NCI-H2227 (cell line): ENCODE results near the gene RNF123.

Experiments
- DNase-seq: peaks from one replicate; lab custom pipeline; 2025; ENCODE audit not compliant: unreplicated experiment; lab: John Stamatoyannopoulos, UW

RNF123 gene

DNA sequence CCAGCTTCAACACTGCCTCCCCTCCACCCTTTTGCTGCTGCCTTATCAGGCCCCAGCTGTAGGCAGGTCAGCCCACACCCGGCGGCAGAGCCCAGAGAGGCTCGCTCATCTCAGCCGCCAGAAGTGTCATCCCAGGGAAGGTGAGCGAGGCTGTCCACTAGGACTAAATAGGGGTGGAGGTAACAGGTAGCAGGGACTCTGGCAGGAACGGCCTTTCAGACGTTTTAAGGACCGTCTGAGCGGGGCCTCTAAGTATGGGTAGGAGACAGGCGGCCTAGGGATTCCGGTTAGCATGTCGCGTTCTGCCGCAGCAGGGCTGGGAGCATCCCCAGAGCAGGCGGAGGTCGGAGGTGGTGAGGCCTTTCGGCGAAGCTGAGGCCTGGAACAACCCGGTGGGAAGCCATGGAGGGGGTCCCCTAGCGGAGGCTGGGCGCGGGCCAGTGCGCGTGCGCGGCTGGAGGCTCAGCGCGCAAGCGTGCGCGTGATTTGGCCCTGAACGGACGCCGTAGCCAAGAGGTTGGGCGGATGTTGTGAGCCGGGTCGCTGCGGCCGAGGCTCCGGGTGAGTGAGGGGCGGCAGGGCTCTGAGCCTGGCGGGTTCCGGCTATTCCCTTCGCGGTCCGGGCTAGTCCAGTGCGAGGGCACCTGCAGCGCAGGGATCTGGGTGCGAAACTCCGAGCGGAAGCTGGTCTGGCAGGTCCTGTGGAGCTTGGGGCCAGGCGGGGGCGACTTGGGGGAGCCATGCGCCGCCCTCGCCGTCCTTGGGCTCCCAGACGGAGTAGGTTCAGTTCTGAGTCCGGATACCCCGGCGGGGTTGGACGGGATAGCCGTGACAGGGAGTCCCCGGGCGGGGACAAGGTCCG is at the start of gene RNF123, which contains the start of gene MST1:
Gene RNF123, plus strand, starts transcription at position 512 of the 862 bp plus-strand sequence. CDS start 1,609 bp downstream, outside the sequence.
Gene MST1, minus strand, starts transcription at position 429 of the 862 bp plus-strand sequence. CDS start 783 bp downstream, outside the sequence.
- DNase-seq, result no peak

DNA sequence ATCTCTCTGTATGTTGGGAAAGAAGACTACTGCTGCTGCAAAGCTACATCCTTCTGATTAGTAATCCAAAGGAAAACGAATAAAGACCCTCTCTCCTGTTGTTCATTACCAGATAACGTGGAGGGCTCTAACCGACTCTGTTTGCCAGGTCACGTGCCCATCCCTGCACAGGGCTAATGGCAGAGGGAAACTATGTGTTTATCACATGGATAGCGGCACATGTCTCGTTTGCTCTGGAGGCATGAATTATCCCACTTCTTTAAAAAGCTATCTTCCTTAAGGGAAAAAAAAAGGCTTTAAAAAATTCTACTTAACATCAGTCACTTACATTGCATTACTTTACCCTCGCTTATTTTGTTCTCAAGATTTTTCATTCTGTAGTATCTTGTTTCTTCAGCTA is 48.1 kb upstream of the RNF123 start:
- no peak for DNase-seq

DNA sequence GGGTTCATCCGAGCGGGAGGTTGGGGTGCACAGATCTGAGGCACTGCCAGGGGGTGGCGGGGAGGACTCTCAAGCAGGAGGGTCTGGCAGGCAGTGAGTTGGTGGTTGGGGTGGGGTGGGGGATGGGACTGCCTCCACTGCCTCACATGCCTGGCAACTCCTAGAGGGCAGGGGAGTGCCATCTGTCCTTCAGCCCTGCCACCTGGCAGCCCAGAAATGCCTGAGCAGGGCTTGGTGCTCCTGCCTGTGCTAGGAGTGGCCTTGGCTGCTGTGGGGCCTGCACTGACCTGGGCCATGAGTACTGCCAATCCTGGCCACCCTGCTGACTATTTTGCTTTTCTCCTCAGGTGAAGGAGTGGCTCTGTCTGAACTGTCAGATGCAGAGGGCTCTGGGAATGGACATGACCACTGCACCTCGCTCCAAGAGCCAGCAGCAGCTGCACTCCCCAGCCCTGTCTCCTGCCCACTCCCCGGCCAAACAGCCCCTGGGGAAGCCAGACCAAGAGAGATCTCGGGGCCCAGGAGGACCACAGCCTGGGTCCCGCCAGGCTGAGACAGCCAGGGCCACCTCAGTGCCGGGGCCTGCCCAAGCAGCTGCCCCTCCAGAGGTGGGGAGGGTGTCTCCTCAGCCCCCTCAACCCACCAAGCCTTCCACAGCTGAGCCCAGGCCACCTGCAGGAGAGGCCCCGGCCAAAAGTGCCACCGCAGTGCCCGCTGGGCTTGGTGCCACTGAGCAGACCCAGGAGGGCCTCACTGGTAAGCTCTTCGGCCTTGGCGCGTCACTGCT is 47.2 kb upstream of the RNF123 start:
- DNase-seq, result no peak

DNA sequence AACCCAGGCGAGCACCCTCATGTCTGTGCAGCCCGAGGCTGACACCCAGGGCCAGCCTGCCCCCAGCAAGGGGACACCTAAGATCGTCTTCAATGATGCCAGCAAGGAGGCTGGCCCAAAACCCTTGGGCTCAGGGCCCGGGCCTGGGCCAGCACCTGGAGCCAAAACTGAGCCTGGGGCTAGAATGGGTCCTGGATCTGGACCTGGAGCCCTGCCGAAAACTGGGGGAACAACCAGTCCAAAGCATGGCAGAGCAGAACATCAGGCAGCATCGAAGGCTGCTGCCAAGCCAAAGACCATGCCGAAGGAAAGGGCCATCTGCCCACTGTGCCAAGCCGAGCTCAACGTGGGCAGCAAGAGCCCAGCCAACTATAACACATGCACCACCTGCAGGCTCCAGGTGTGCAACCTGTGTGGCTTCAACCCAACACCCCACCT is 46.6 kb upstream of the RNF123 start:
- no peak for DNase-seq

DNA sequence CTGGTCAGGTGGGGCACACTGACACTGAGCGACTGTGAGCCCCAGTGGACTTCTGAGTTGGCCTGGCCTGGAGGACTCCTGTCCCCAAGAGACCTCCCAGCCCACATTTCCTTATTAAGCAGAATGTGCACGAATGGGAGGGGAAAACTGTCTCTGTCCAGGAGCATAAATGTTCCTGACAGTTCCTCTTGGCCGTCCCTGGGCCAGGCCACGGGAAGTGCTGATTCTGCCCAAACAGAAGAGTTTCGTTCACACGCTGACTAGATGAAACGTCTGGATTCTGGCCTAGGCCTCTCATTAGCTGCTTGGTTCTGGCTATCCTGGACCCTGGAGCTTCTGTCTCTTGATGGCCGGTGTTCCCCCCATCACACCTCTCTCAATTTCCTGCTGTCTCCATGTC is 44.7 kb upstream of the RNF123 start:
- DNase-seq, result no peak

DNA sequence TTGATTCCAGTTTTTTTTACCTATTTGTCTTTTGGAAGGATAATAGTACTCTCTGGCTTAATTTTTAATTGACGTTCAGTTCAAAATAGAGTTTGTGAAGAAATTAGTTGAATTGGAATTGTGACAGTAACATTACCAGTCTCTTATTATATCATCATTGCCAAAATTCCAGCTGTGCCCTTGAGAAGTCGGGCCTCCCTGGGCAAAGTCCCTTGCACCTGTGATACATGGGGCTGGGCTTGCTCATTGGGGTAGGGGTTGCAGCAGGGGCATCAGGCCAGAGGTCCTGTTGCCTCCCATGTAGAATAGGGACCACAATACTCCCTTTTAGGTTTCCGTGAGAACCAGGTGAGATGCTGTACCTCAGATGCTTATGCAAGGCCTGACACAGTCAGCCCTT is 43.1 kb upstream of the RNF123 start:
- DNase-seq, result no peak

DNA sequence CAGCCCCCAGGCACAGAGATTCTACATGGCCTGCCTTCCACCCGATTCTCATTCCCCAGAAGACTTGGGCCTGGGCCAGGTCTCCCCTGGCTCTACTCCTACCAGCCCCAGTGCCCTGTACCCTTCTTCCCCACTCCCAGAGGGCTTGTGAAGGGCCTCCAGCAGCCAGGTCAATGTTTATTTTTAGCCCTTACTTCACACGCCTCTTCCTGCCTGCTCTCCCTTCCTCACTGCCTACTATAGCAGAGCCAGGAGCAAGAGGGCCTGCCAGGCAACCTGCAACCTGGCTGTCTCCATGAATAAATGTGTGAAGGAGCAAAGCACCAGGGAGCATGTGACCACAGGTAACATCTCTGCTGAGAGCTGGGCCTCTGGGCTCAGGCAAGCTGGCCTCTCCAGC is 41.6 kb upstream of the RNF123 start:
- DNase-seq, result no peak

DNA sequence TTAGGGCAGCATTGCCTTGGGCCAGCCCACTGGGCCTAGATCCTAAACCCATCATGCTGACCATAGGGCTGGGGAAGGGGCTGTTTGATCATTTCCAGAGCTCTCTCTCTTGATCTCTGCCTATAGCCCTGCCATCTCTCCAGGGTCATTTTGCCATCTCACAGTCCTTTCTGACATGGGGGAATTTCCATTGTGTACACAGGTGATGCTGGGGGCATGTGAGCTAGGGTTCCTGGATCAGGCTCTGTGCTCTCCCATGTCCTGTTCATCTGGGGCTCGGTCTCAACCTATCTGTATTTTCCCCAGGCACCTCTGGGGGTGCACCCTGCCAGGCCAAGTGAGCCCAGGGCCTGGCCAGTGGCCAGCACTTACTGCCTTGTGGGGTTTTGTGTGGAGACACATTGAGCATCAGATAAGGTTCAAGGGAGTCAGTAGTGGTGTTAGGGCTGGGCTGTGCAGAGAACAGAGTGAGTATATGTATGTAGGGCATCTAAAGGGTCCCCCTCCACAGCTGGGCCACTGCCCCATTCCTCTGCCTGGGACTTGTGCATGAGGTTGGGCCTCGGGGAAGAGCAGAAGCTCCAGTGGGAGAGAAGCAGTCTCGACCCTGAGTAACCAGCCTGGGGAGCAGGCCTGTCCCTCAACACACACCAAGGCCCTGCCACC is 40.9 kb upstream of the RNF123 start:
- DNase-seq, result no peak

DNA sequence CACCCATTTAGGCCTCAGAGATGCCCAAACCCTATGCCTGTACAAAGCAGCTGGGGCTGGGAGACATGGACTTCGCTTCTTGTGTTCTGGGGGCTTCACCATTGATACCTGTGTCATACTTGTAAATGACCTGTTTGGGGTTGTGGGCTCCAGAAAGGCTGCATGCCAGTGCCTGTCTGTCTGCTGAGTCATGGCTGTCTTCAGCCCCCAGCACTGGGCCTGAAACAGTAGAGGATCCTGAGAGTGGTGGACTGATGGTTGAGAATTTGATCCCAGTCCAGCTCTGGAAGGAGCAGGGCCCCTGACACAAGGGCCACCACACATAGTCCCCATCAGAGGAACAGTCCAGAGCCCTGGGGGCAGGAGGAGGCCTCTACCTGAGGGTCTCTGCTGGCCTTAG is 39.8 kb upstream of the RNF123 start:
- no peak for DNase-seq

DNA sequence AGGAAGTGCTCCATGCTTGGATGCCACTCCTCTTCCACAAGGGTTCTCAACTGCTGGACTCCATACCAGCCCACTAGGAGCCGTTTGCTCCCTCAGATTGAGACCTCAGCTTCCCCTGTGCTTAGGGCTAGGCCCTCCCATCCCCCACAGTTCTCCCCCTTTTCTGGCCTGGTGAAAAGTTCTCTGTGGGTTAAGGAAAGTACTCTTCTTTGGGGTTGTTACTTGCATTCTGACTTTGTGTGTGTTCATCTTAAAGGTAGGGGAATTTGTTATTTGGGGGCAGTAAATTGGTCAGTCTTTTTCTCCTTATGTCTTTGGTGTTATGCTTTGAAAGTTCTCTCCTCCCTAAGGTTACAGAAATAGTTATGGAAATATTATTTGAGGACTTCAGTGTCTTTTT is 39.2 kb upstream of the RNF123 start:
- no peak for DNase-seq

DNA sequence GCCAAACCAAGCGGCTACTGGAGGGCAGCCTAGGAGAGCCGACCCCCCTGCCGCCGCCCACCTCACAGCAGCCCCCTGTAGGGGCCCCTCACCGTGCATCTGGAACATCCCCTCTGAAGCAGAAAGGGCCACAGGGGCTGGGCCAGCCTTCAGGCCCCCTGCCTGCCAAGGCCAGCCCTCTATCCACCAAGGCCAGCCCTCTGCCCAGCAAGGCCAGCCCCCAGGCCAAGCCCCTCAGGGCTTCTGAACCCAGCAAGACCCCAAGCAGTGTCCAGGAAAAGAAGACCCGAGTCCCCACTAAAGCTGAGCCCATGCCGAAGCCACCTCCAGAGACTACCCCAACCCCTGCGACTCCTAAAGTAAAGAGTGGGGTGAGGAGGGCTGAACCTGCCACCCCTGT is 38.7 kb upstream of the RNF123 start:
- no peak for DNase-seq

DNA sequence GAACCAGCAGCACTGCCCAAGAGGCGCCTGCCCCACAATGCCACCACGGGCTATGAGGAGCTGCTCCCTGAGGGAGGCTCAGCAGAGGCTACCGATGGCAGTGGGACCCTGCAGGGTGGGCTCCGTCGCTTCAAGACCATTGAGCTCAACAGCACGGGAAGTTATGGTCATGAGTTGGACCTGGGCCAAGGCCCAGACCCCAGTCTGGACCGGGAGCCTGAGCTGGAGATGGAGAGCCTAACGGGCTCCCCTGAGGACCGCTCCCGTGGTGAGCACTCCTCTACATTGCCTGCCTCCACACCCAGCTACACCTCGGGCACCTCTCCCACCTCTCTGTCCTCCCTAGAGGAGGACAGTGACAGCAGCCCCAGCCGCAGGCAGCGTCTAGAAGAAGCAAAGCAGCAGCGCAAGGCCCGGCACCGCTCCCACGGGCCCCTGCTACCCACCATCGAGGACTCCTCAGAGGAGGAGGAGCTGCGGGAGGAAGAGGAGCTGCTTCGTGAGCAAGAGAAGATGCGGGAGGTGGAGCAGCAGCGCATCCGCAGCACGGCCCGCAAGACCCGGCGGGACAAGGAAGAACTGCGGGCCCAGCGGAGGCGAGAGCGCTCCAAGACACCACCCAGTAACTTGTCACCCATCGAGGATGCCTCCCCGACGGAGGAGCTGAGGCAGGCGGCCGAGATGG is 37.0 kb upstream of the RNF123 start:
- no peak for DNase-seq

DNA sequence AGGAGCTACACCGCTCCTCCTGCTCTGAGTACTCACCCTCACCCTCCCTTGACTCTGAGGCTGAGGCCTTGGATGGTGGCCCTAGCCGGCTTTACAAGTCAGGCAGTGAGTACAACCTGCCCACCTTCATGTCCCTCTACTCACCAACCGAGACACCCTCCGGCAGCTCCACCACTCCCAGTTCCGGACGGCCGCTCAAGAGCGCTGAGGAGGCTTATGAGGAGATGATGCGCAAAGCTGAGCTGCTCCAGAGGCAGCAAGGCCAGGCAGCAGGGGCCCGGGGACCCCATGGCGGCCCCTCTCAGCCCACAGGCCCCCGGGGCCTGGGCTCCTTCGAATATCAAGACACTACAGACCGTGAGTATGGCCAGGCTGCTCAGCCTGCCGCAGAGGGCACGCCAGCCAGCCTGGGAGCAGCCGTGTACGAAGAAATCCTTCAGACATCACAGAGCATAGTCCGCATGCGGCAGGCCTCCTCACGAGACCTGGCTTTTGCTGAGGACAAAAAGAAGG is 36.4 kb upstream of the RNF123 start:
- DNase-seq, result no peak

DNA sequence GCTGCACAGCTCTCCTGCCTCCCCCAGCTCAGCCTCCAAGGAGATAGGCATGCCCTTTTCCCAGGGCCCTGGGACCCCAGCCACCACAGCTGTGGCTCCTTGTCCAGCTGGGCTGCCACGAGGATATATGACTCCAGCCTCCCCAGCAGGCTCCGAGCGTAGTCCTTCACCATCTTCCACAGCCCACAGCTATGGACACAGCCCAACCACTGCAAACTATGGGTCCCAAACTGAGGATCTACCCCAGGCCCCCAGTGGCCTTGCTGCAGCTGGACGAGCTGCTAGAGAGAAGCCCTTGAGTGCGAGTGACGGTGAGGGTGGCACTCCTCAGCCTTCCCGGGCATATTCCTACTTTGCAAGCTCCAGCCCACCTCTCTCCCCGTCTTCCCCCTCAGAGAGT is 35.7 kb upstream of the RNF123 start:
- DNase-seq, result no peak

DNA sequence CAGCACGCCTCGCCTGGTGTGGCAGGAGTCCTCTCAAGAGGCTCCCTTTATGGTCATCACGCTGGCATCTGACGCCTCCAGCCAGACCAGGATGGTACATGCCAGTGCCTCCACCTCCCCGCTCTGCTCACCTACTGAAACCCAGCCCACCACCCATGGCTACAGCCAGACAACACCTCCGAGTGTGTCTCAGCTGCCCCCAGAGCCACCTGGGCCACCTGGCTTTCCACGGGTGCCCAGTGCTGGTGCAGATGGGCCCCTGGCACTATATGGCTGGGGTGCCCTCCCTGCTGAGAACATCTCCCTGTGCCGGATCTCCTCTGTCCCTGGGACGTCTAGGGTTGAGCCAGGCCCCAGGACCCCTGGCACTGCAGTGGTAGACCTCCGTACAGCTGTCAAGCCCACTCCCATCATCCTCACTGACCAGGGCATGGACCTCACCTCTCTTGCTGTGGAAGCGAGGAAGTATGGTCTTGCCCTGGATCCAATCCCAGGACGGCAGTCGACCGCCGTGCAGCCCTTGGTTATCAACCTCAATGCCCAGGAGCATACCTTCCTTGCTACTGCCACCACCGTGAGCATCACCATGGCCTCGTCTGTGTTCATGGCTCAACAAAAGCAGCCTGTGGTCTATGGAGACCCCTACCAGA is 35.1 kb upstream of the RNF123 start:
- no peak for DNase-seq

DNA sequence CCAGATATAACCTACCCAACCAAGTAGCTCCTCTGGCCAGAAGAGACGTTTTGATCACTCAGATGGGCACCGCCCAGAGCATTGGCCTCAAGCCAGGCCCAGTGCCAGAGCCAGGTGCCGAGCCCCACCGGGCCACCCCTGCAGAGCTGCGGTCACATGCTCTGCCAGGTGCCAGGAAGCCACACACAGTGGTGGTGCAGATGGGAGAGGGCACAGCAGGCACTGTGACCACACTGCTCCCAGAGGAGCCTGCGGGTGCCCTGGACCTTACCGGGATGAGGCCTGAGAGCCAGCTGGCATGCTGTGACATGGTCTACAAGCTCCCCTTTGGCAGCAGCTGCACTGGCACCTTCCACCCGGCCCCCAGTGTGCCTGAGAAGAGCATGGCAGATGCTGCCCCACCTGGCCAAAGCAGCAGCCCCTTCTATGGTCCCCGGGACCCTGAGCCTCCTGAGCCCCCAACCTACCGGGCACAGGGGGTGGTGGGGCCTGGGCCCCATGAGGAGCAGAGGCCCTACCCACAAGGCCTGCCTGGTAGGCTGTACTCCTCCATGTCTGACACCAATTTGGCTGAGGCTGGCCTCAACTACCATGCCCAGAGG is 34.3 kb upstream of the RNF123 start:
- DNase-seq, result no peak

DNA sequence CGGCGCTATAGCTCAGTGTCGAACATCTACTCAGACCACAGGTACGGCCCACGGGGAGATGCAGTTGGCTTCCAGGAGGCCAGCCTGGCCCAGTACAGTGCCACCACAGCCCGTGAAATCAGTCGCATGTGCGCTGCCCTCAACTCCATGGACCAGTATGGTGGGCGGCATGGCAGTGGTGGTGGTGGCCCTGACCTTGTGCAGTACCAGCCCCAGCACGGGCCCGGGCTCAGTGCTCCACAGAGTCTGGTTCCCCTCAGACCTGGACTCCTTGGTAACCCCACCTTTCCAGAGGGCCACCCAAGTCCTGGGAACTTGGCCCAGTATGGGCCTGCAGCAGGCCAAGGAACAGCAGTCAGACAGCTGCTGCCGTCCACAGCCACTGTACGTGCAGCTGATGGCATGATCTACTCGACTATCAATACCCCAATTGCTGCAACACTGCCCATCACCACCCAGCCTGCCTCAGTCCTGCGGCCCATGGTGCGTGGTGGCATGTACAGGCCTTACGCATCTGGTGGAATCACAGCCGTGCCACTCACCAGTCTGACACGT is 33.5 kb upstream of the RNF123 start:
- DNase-seq, result no peak

DNA sequence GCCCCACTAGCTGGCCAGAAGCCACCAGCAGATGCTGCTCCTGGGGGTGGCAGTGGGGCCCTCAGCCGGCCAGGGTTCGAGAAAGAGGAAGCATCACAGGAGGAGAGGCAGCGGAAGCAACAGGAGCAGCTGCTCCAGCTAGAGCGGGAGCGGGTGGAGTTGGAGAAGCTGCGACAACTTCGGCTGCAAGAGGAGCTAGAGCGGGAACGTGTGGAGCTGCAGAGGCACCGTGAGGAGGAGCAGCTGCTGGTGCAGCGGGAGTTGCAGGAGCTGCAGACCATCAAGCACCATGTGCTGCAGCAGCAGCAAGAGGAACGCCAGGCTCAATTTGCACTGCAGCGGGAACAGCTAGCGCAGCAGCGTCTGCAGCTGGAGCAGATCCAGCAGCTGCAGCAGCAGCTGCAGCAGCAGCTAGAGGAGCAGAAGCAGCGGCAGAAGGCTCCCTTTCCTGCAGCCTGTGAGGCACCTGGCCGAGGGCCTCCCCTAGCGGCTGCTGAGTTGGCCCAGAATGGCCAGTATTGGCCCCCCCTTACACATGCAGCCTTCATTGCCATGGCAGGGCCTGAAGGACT is 32.7 kb upstream of the RNF123 start:
- no peak for DNase-seq

DNA sequence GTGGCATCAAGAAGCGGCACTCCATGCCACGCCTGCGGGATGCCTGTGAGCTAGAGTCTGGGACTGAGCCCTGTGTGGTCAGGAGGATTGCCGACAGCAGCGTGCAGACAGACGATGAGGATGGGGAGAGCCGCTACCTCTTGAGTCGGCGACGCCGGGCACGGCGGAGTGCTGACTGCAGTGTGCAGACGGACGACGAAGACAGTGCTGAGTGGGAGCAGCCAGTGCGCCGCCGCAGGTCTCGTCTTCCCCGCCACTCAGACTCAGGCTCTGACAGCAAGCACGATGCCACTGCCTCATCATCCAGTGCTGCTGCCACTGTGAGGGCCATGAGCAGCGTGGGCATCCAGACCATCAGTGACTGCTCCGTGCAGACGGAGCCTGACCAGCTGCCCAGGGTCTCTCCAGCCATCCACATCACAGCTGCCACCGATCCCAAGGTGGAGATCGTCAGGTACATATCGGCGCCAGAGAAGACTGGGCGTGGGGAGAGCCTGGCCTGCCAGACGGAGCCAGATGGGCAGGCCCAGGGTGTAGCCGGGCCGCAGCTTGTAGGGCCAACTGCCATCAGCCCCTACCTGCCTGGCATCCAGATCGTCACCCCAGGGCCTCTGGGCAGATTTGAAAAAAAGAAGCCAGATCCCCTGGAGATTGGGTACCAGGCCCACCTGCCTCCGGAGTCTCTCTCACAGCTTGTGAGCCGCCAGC is 32.0 kb upstream of the RNF123 start:
- DNase-seq, result no peak
